ENCODE results near the gene CTNS.

GRCh38 chr17:3592216-3592860 lies 44.2 kb upstream of the CTNS start:
- TF ChIP-seq CEBPB (IDR thresholded peaks at IDR 0.05) (no peak), NFIC (IDR thresholded peaks at IDR 0.05) (no peak), REST (IDR thresholded peaks at IDR 0.05; ENCODE audit: low read depth) (no peak), TAF1 (IDR thresholded peaks at IDR 0.05; ENCODE audit: low read depth) (no peak), EP300 (IDR thresholded peaks at IDR 0.05; ENCODE audit: borderline replicate concordance) (no peak), EGR1 (IDR thresholded peaks at IDR 0.05) (no peak), MAX (IDR thresholded peaks at IDR 0.05) (no peak), FOXM1 (IDR thresholded peaks at IDR 0.05; ENCODE audit: borderline replicate concordance, low read depth) (no peak), RAD21 (IDR thresholded peaks at IDR 0.05; ENCODE audit: low read depth) (no peak), USF1 (IDR thresholded peaks at IDR 0.05) (no peak), TCF12 (IDR thresholded peaks at IDR 0.05; ENCODE audit: low read depth) (no peak)
